Choroid plexus epithelial cell (primary cell): ENCODE measurements around the gene WNK3.
A peak's percentile ranks its signal among the peaks of the same experiment; 100 is the strongest.

Experiments used
- DNase-seq: peaks from one replicate; pipeline ENCODE4 v3.0.0-alpha.2; 2010; ENCODE audit warnings: low read depth
- H3K4me3 ChIP-seq: 2 replicates; pipeline ENCODE4 v1.5.1; 2011; ENCODE audit warnings: low read depth, mild to moderate bottlenecking, control low read depth, low read length, moderate library complexity
- CTCF ChIP-seq: conservative IDR thresholded peaks from 2 replicates; pipeline ENCODE4 v1.5.1; 2011; ENCODE audit warnings: low read depth, mild to moderate bottlenecking, control low read depth, inconsistent platforms, low read length, moderate library complexity

Gene WNK3

DNA sequence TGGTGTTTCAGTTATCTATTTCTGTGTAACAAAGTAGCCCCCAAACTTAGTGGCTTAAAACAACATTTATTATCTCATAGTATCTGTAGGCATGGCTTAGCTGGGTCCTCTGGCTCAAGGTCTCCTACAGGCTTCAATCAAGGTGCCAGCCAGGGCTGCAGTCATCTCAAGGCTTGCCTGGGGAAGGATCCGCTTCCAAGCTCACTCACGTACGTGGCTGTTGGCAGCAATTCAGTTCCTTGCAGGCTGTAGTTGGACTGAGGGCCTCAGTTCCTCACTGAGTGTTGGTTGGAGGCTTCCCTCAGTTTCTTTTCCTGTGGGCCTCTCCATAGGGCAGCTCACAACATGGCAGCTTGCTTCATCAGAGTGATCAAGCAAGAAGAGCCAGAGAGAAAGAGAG, 184.1 kb downstream of the WNK3 start:
- TF ChIP-seq CTCF: no peak
- no peak for DNase-seq
- H3K4me3 ChIP-seq: no peak overlapping the region

DNA sequence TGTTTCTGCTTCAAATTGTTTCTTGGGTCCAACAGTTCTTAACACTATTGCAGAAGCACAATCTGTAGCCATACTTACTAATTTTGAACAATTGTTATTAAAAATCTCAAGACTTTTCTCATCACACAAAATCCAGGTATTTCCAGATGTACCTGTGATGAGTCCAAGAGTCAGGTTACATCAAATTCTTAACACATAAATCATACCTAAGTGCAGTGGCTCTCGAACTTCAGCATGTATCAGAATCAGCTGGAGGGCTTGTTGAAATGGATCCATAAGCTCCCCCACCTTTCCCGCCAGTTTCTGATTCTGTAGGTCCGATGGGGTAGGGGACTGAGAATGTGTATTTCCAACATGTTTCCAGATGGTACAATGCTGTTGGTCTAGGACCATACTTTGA, 185.4 kb downstream of the WNK3 start:
- TF ChIP-seq CTCF: no peak
- DNase-seq: no peak
- H3K4me3 ChIP-seq: no peak overlapping the region

DNA sequence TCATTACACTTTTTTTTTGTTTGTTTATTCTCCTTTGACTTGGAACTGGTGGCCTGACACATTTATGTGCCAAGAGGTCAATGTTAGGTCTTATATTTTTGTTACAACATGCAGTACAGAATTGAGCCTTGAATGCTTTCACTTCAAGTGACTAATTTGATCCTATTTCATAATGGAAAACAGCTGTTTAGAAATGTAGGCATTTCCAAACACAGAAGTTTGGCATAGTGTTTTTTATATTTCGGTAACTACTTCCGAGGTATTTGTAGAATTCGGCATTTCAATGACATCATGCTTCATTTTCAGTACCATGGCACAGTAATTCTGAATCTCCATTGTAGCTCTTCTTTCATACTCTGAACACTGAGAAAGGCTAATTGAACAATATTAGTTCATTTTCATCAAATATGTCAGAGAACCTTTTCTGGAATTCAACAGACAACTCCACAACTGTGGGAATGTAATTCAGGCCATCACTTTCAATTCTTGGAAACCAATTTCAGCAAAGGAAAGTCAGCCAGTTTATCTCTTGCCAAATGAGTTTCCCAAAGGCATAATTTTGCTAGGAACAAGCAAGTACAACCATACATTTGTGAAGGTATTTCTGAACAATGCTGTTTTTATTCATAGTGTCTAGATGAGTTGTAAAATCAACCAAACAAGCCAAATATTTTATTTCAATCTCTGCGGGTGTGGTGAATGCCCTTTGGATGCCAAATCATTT, 186.2 kb downstream of the WNK3 start:
- no peak for DNase-seq
- H3K4me3 ChIP-seq: no peak overlapping the region
- TF ChIP-seq CTCF: no peak

- TF ChIP-seq CTCF: no peak
- no peak overlapping the region for H3K4me3 ChIP-seq
- DNase-seq: no peak
Measured at GRCh38 chrX:54171091-54171490, 186.8 kb downstream of the WNK3 start.

- no peak for TF ChIP-seq CTCF
- DNase-seq: peak; percentile 14
- H3K4me3 ChIP-seq: no peak overlapping the region
Measured at GRCh38 chrX:54166915-54167314, 190.9 kb downstream of the WNK3 start.

GRCh38 chrX:54157561-54157960, 200.3 kb downstream of the WNK3 start:
- TF ChIP-seq CTCF: no peak
- DNase-seq: no peak

More at GRCh38 chrX:54157561-54157960, 200.3 kb downstream of the WNK3 start:
- no peak overlapping the region for H3K4me3 ChIP-seq
